Measurements from ENCODE around the gene DIAPH1.

Gene DIAPH1

GRCh38 chr5:141475625-141476131 lies 143.1 kb downstream of the DIAPH1 start, which contains the start of gene PCDHGC3:
Gene PCDHGC3, plus strand, starts transcription at chr5:141475966. Its CDS starts 151 bp downstream, at chr5:141476117.
- DNase-seq (ENCODE audit: low read depth), result peak; percentile 90
- H3K4me3 ChIP-seq (ENCODE audit: low read depth, low read length), result peak within 1 kb of the TSS; percentile 73

GRCh38 chr5:141465351-141465750 lies 153.4 kb downstream of the DIAPH1 start:
- no peak overlapping the region for H3K4me3 ChIP-seq (ENCODE audit: low read depth, low read length)
- no peak for DNase-seq (ENCODE audit: low read depth)

Measured in skeletal muscle cell (primary cell).